GM21619 (cell line): ENCODE results near the gene STAC.
"Not testable (repeated sequence)": the region's sequence is repeated elsewhere in the genome, so short reads cannot be mapped to it uniquely, and the experiment has no call there.

ENCODE experiments used
- ATAC-seq: cut with Tn5 transposase; IDR thresholded peaks from one replicate; pipeline ENCODE4 v1.9.1; 2021; ENCODE audit not compliant: unreplicated experiment

The STAC gene

GRCh38 chr3:36578418-36578817 lies 198.1 kb downstream of the STAC start:
- not testable (repeated sequence) for ATAC-seq

- ATAC-seq, result no peak
Observed at GRCh38 chr3:36579746-36580145, 199.4 kb downstream of the STAC start.

GRCh38 chr3:36580716-36581115 lies 200.4 kb downstream of the STAC start:
- ATAC-seq, result no peak

- no peak for ATAC-seq
Observed at GRCh38 chr3:36591959-36592358, 211.7 kb downstream of the STAC start.

GRCh38 chr3:36595511-36595910 lies 215.2 kb downstream of the STAC start:
- ATAC-seq, result no peak

- no peak for ATAC-seq
Observed at GRCh38 chr3:36596419-36596818, 216.1 kb downstream of the STAC start.

GRCh38 chr3:36597422-36597821 lies 217.1 kb downstream of the STAC start:
- ATAC-seq, result no peak
